HAP-1 (cell line): ENCODE results near the gene NT5E.

Experiments used
- DNase-seq, 2 experiments: peaks; one replicate each; pipeline ENCODE4 v3.0.0-alpha.2; 2016 to 2020; ENCODE audit warnings: low spot score in 2 of 2
- H3K27me3 ChIP-seq: fragments of 250-450 bp; sonication (Bioruptor Pico); 2 replicates; pipeline ENCODE4 v1.5.1; 2020; ENCODE audit warnings: low read depth, mild to moderate bottlenecking, moderate library complexity
- H3K36me3 ChIP-seq: fragments of 250-450 bp; sonication (Bioruptor Pico); replicated peaks from 2 replicates; pipeline ENCODE4 v1.5.1; 2020; ENCODE audit warnings: mild to moderate bottlenecking
- H3K4me1 ChIP-seq: fragments of 250-450 bp; sonication (Bioruptor Pico); 2 replicates; pipeline ENCODE4 v1.5.1; 2020; ENCODE audit warnings: mild to moderate bottlenecking
- H3K4me3 ChIP-seq: fragments of 250-450 bp; sonication (Bioruptor Pico); 2 replicates; pipeline ENCODE4 v1.5.1; 2020; ENCODE audit warnings: mild to moderate bottlenecking, moderate library complexity
- H3K9me3 ChIP-seq: fragments of 250-450 bp; sonication (Bioruptor Pico); 2 replicates; pipeline ENCODE4 v1.5.1; 2020; ENCODE audit warnings: mild to moderate bottlenecking, moderate library complexity
- in situ Hi-C: fragments of 300-500 bp; cut with MboI; formaldehyde crosslinking; loops from 3 replicates; pipeline ENCODE4 v1.14.3; 2020; ENCODE audit warnings: low sequenced_read_pairs, inconsistent platforms, mixed read lengths

The NT5E gene

DNA sequence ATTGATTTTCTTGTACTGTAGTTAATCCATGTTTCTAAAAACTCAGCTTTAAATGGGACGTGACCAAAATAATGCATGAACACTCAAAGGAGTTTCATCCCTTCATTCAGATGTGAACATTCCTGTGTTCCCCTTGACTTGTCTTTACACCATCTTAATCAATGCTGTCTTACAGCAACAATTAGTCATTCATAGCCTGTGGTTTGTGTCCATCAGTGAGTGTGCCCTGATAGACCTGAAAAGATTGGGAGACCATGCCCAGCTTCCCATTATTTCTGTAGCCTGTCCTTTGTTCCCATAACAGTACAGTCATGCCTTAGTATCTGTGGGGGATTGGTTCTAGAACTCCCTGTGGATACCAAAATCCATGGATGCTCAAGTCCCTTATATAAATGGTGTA lies 23.9 kb downstream of the NT5E start:
- H3K36me3 ChIP-seq, result no peaks in the 10 kb centered on the region
- H3K27me3 ChIP-seq, result peaks cover 3% of the 10 kb centered on the region; the same call in 1 of the 2 replicates
- no peak for DNase-seq
- no peak overlapping the region for H3K4me3 ChIP-seq
- in situ Hi-C loops, result no loop called here
- H3K4me1 ChIP-seq, result no peaks in the 10 kb centered on the region
- H3K9me3 ChIP-seq, result no peaks in the 10 kb centered on the region

DNA sequence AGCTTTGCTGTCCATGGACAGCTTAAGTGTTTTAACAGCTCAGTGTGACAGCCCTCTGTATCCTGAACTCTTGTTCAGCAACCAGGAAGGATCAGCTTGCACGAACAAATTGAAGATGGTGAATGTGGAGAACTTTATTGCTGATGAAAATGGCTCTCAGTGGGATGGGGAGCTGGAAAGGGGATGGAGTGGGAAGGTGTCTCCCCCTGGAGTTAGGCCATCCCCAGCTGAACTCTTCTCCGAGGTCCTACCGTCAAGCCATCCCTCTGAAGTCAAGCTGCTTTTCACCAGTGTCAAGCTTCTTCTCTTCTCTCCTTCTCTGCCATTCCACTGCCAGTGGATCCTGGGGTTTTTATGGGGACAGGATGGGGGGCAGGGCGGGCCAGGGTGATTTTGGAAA lies 26.6 kb downstream of the NT5E start:
- no peaks in the 10 kb centered on the region for H3K36me3 ChIP-seq
- H3K27me3 ChIP-seq, result peaks cover 3% of the 10 kb centered on the region; the same call in 1 of the 2 replicates
- in situ Hi-C loops, result no loop called here
- H3K9me3 ChIP-seq, result no peaks in the 10 kb centered on the region
- no peak overlapping the region for H3K4me3 ChIP-seq
- DNase-seq, result no peak
- no peaks in the 10 kb centered on the region for H3K4me1 ChIP-seq

DNA sequence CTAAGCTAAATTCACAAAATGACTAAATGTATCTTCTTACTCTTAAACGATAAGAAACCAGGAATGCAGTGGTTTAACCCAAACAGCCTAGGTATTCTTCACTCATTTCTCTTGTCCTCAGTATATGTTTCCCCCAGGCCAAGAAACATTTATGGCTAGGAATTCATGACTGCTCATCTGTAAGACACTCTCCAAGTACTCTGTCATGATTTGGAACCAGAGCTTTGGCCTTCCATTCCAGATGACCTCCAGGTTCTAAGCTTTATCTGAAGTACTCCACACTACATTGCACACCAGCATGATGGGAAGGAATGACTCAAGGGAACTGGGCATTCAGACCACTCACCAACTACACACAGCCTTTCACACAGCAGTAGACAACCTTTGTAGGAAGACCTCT lies 29.3 kb downstream of the NT5E start:
- in situ Hi-C loops, result no loop called here
- no peaks in the 10 kb centered on the region for H3K27me3 ChIP-seq
- H3K4me3 ChIP-seq, result no peak overlapping the region
- H3K9me3 ChIP-seq, result no peaks in the 10 kb centered on the region
- no peaks in the 10 kb centered on the region for H3K36me3 ChIP-seq
- no peak for DNase-seq
- no peaks in the 10 kb centered on the region for H3K4me1 ChIP-seq

DNA sequence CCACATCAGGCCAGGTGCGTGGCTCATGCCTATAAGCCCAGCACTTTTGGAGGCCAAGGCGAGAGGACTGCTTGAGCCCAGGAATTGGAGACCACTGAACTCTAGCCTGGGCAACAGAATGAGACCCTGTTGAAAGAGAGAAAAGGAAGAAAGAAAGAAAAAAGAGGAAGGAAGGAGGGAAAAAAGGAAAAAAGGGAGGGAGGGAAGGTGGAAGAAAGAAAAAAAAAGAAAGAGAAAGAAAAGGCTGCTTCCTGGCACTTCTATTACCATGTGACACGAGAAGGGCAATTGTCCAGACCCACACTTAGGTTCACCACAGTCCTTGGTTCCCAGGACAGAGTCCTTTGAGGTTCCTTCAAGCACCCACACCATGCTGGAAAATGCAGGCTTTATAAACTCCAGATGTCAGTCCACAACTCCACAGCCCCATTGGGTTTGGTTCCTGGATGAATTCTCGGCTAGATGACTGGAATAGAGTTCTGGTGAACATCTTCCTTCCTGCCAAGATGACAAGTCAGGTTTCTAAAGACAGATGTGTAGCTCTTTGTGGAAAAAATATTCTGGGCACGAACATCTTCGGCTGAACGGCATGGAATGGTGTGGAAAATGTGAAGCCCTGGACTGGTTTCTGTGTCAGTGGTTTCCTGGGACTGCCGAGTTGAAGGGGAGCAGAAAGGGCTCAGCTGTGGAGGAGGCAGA lies 32.5 kb downstream of the NT5E start:
- Histone ChIP-seq H3K4me1 (no peaks in the 10 kb centered on the region), H3K4me3 (no peak overlapping the region), H3K36me3 (no peaks in the 10 kb centered on the region), H3K27me3 (no peaks in the 10 kb centered on the region), H3K9me3 (no peaks in the 10 kb centered on the region)
- no peak for DNase-seq
- in situ Hi-C loops, result loop anchor here (5.0 kb wide), 1 partner anchor 130 kb away; no protein-coding TSS in a partner anchor

DNA sequence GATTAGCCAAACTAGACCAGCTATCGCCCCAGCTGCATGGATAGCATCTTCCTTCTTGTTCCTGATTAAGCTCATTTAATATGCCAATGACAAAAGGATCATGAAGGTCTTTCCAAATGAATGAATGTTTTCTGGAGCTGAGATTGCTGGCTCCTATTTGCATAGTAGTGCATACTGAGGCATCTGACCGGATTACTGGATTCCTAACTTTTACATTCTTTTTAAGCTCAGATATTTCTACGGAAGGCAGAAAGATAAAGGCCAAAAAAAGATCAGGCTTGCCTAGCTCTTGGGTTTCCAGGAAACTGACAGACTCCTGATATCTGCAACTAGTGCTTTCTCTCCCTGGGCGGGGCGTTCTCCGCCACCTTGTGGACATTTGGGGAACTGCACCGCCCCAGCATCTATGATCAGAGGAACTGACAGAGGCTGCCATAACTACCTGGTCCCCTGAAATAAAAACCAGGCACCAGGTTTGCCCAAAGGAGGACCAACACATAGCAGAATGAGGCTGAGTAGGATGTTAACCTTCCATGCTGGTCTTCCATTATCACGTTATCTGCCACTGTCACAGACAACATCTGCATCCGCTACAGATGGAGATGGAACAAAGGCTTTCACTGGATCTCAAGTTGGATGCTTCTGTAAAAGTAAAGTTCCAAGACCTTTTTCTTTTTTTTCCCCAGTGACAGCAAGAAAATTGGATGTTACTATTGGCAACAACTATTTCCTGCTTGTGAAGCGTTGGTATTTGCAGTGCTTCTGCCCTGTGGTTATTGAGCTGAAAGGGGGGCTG lies 33.2 kb downstream of the NT5E start:
- Histone ChIP-seq H3K36me3 (no peaks in the 10 kb centered on the region), H3K4me1 (no peaks in the 10 kb centered on the region), H3K4me3 (no peak overlapping the region), H3K9me3 (no peaks in the 10 kb centered on the region), H3K27me3 (no peaks in the 10 kb centered on the region)
- DNase-seq, result peak; percentile 38 to 81
- in situ Hi-C loops, result loop anchor here (5.0 kb wide), 1 partner anchor 131 kb away; no protein-coding TSS in a partner anchor

DNA sequence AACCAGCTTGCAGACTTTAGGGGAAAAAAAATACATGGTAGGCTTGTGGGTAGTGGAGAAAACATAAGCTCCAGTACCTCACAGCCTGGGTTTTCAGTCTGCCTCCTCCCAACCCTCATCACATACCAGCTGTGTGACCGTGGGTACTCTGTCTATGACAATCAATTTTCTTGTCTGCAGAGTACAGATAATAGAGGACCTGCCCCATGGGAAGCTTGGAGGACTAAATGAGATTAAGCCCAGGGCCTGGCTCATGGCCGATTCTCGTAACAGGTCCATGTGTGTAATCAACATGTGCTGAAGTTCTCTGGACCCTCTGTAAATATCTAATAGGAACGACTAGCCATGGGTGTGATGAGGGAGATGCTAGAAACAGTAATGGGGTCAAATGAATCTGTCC lies 34.0 kb downstream of the NT5E start:
- in situ Hi-C loops, result loop anchor here (5.0 kb wide), 1 partner anchor 132 kb away; no protein-coding TSS in a partner anchor
- Histone ChIP-seq H3K9me3 (no peaks in the 10 kb centered on the region), H3K4me3 (no peak overlapping the region), H3K36me3 (no peaks in the 10 kb centered on the region), H3K4me1 (no peaks in the 10 kb centered on the region), H3K27me3 (no peaks in the 10 kb centered on the region)
- DNase-seq, result no peak

DNA sequence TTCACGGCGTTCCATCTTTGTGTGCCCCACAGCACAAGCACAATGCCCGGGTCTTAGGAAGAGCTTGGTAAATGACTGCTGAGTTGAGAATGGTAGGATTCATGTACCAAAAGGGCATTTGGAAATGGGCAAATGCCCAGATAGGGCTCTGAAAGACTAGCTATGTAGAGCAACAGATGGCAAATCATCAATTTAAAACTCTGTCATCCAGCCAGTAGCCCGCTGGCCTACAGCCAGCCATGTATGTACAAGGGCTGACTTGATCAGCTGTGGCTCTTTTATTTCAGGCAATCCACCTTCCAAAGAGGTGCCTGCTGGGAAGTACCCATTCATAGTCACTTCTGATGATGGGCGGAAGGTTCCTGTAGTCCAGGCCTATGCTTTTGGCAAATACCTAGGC lies 35.1 kb downstream of the NT5E start:
- in situ Hi-C loops, result loop anchor here (5.0 kb wide), 1 partner anchor 133 kb away; no protein-coding TSS in a partner anchor
- H3K36me3 ChIP-seq, result no peaks in the 10 kb centered on the region
- no peaks in the 10 kb centered on the region for H3K27me3 ChIP-seq
- H3K9me3 ChIP-seq, result no peaks in the 10 kb centered on the region
- no peaks in the 10 kb centered on the region for H3K4me1 ChIP-seq
- DNase-seq, result no peak
- no peak overlapping the region for H3K4me3 ChIP-seq

DNA sequence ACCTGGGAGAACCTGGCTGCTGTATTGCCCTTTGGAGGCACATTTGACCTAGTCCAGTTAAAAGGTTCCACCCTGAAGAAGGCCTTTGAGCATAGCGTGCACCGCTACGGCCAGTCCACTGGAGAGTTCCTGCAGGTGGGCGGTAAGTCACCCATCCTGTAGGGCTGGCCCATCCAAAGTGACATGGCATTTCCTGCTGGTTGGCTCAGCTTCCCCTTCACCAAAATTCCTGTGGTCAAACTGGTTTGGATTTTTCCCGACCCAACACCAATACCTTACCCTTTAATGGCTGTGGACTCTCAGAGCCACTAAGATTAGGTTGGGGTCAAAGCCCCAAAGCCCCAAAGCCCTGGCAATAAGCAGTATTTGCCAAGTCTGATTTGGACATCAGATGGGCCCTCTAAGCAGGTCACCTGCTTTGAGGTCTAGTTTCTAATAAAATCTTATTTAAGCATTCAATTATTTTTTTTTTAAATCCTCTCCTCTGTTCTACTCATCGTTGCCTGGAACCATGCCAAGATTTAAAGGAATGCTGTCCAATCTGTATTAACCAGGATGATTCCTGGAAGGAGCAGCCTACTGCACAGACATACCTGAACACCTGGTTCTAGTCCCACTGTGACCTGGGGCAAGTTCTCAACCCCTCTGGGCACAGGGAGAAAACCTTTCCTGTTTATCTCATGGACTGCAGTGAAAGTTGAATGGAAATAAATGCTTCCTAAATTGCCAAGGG lies 40.8 kb downstream of the NT5E start:
- no peak overlapping the region for H3K4me3 ChIP-seq
- no peak for DNase-seq
- H3K27me3 ChIP-seq, result peaks cover 5% of the 10 kb centered on the region
- in situ Hi-C loops, result no loop called here
- H3K4me1 ChIP-seq, result no peaks in the 10 kb centered on the region
- no peaks in the 10 kb centered on the region for H3K9me3 ChIP-seq
- no peaks in the 10 kb centered on the region for H3K36me3 ChIP-seq

DNA sequence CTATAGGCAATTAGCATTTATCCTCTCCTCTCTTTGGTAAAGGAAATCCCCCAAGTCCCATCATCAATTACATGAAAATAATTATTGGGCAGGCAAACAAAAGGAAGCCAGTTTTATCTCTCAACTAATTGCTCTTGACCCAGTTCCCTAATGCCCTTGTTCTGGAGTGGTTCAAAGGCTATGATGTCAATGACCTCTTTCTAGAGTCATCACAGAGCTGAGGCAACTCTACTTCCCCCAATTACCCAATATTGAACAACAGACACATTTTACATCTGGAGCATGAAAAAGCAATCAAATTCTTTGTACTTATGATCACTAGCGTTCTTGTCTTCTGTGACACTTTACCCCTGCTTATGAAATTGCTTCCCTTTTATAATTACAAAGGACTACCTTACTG lies 43.5 kb downstream of the NT5E start:
- H3K4me1 ChIP-seq, result no peaks in the 10 kb centered on the region
- peaks cover 5% of the 10 kb centered on the region for H3K27me3 ChIP-seq
- no peaks in the 10 kb centered on the region for H3K36me3 ChIP-seq
- H3K4me3 ChIP-seq, result no peak overlapping the region
- DNase-seq, result no peak
- H3K9me3 ChIP-seq, result no peaks in the 10 kb centered on the region
- in situ Hi-C loops, result no loop called here

DNA sequence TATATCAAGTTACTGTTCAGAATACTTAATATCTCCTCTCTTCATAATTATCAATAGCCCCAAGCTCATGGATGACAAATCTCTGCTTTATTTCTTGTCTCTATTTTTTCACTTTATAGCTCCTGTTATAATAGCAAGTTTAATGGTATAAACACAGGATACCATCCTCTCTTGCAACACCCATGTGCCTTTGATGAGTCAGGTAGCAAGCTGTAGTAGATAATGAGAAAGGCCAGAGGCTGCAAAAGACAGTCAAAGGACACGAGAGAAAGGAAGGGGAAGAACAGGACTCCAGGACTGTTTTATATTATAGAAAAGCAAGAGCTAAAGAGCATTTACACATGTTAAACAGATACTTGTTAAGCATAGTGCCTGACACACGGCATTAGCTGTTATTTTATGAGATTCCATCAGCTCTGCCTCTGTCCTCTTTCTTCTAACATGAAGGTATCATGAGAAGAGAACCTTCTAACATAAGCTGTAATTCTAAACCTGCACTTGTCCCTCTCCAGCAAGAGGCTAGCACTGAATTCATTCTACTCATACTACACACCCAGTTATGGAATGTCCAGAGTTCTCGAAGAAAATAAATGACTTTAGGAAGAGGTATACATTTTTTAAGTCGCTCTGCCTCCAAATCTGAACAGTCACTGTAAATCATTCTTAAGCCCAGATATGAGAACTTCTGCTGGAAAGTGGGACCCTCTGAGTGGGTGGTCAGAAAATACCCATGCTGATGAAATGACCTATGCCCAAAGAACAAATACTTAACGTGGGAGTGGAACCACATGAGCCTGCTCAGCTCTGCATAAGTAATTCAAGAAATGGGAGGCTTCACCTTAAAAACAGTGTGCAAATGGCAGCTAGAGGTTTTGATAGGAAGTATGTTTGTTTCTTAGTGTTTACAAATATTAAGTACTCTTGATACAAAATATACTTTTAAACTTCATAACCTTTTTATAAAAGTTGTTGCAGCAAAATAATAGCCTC lies 45.0 kb downstream of the NT5E start:
- Histone ChIP-seq H3K36me3 (no peaks in the 10 kb centered on the region), H3K9me3 (no peaks in the 10 kb centered on the region), H3K27me3 (peaks cover 5% of the 10 kb centered on the region), H3K4me3 (no peak overlapping the region), H3K4me1 (no peaks in the 10 kb centered on the region)
- no peak for DNase-seq
- in situ Hi-C loops, result no loop called here

DNA sequence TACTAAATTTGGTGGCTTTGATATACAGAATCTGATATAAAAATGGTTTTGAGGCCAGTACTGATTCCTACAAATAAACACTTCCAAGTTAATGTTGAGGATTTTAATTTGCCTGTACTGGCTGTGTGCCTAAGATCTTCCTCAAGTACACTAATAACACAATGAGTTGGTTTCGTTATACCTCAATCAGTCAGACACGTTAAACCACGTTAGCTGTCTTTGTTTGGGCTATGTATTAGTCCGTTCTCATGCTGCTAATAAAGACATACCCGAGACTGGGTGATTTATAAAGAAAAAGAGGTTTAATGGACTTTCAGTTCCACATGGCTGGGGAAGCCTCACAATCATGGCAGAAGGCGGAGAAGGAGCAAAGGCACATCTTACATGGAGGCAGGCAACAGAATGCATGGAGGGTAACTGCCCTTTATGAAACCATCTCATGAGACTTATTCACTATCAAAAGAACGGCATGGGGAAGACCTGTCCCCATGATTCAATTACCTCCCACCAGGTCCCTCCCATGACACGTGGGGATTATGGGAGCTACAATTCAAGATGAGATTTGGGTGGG lies 46.2 kb downstream of the NT5E start:
- peaks cover 5% of the 10 kb centered on the region for H3K27me3 ChIP-seq
- DNase-seq, result no peak
- no peak overlapping the region for H3K4me3 ChIP-seq
- H3K36me3 ChIP-seq, result no peaks in the 10 kb centered on the region
- no peaks in the 10 kb centered on the region for H3K9me3 ChIP-seq
- H3K4me1 ChIP-seq, result no peaks in the 10 kb centered on the region
- in situ Hi-C loops, result no loop called here

DNA sequence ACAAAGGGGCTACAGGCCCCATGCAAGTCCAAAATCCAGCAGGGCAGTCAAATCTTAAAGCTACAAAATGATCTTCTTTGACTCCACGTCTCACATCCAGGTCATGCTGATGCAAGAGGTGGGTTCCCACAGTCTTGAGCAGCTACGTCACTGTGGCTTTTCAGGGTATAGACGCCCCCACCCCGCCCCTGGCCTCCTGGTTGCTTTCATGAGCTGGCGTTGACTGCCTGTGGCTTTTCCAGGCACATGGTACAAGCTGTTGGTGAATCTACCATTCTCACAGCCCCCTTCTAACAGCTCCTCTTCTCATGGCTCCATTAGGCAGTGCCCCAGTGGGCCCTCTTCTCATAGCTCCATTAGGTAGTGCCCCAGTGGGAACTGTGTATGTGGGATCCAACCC lies 47.0 kb downstream of the NT5E start:
- H3K36me3 ChIP-seq, result no peaks in the 10 kb centered on the region
- in situ Hi-C loops, result no loop called here

More for the DNA sequence above, 47.0 kb downstream of the NT5E start:
- H3K4me3 ChIP-seq, result no peak overlapping the region
- H3K9me3 ChIP-seq, result no peaks in the 10 kb centered on the region
- DNase-seq, result no peak
- no peaks in the 10 kb centered on the region for H3K4me1 ChIP-seq
- H3K27me3 ChIP-seq, result peaks cover 5% of the 10 kb centered on the region
